Thoracic aorta (tissue), 2 donors: ENCODE data around the gene CKAP2L. TPM values are rescaled to one million over a fixed set of nuclear protein-coding genes. Genes with fewer than 3 reads are reported as not detected.

ENCODE experiments used
- ATAC-seq: fragments of 150-250 bp; one replicate; pipeline ENCODE4 v1.8.0; 2017; ENCODE audit warnings: low read depth; ENCODE audit not compliant: insufficient number of reproducible peaks, low FRiP score
- DNase-seq: peaks from one replicate; pipeline ENCODE4 v3.0.0-alpha.2; 2020; ENCODE audit warnings: low spot score
- H3K27ac ChIP-seq, 2 donors: fragments of 200-600 bp; sonication (generic); 1 replicate in 1 of 2; 2 replicates in 1 of 2; pipeline ENCODE4 v1.5.1; 2016; ENCODE audit warnings: mild to moderate bottlenecking in 2 of 2, moderate library complexity in 2 of 2
- H3K27me3 ChIP-seq: fragments of 200-600 bp; sonication (generic); replicated peaks from 2 replicates; pipeline ENCODE4 v1.6.0; 2016; ENCODE audit warnings: mild to moderate bottlenecking; ENCODE audit not compliant: insufficient read depth
- H3K36me3 ChIP-seq: fragments of 200-600 bp; sonication (generic); one replicate; pipeline ENCODE4 v1.5.1; 2016
- H3K4me1 ChIP-seq, 2 donors: fragments of 200-600 bp; sonication (generic); 1 replicate in 1 of 2; 2 replicates in 1 of 2; pipeline versions ENCODE4 v1.5.1 to v1.6.0; 2016; ENCODE audit warnings: low read depth in 2 of 2, mild to moderate bottlenecking in 1 of 2; ENCODE audit not compliant: control insufficient read depth in 1 of 2
- H3K4me3 ChIP-seq: fragments of 200-600 bp; sonication (generic); 2 replicates; pipeline ENCODE4 v1.5.1; 2016; ENCODE audit warnings: mild to moderate bottlenecking
- H3K9me3 ChIP-seq: fragments of 200-600 bp; sonication (generic); 2 replicates; pipeline ENCODE4 v1.5.1; 2016
- CTCF ChIP-seq: fragments of 200-600 bp; sonication (generic); IDR thresholded peaks from one replicate; pipeline ENCODE4 v1.5.1; 2019; ENCODE audit warnings: antibody characterized with exemption
- total RNA-seq, 2 donors: library from RNA; depleted of rRNA; stranded (reverse); fragments of >200 nt; gene quantifications; one replicate each; pipeline versions ENCODE4 v1.1.0 to v1.2.3, GENCODE V29; 2016

Gene CKAP2L
- total RNA-seq, 2 donors from 2014 or later = 1.3 TPM; not detected in 1

DNA sequence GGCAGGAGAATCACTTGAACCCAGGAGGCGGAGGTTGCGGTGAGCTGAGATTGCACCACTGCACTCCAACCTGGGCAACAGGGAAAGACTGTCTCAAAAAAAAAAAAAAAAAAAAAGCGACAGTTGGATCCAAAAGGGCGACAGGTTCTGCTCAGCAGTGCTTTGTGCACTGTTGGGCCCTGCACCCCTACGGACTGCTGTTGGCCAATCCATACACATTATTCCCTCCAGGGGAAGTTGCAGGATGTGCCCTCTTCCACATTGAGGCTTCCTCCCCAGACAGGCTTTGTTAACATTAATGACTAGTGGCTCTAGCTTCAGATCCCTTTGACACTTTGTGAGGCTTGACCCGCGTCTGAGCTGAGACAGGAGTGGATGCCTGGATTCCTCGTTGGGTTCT lies 34.2 kb downstream of the CKAP2L start:
- ATAC-seq = no peak
- no peak overlapping the region for H3K27ac ChIP-seq

GRCh38 chr2:112728378-112729175 lies 35.8 kb downstream of the CKAP2L start:
- no peaks in the 10 kb centered on the region for H3K9me3 ChIP-seq
- no peak overlapping the region for H3K4me3 ChIP-seq
- DNase-seq (no peak), ATAC-seq (no peak)
- no peak overlapping the region for H3K27ac ChIP-seq
- H3K27me3 ChIP-seq = no peaks in the 10 kb centered on the region
- H3K36me3 ChIP-seq = no peaks in the 10 kb centered on the region
- H3K4me1 ChIP-seq = peaks cover 0 to 6% of the 10 kb centered on the region in 2 donors
- TF ChIP-seq CTCF = no peak

More for the DNA sequence above, 34.2 kb downstream of the CKAP2L start:
- Histone ChIP-seq H3K4me3 (no peak overlapping the region), H3K4me1 (peaks cover 0 to 6% of the 10 kb centered on the region in 2 donors), H3K27me3 (no peaks in the 10 kb centered on the region), H3K9me3 (no peaks in the 10 kb centered on the region), H3K36me3 (no peaks in the 10 kb centered on the region)
- DNase-seq = no peak
- no peak for TF ChIP-seq CTCF

DNA sequence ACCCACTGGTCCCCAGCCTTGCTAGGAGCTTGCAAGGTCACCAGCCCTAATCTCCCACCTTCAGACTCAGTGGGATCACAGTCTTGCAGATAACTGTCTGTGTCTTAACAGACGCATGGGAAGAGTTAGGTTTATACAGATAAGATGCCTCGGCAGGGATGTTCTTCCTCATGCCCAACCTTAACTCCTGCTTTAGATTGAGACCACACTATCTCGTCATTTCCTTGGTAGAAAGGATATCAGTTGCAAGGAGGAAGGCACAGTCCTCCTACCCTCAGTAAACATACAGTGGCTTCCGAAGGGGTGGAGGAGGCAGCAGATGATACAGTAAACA lies 36.4 kb downstream of the CKAP2L start:
- ATAC-seq (no peak), DNase-seq (no peak)
- Histone ChIP-seq H3K4me1 (peaks cover 0 to 6% of the 10 kb centered on the region in 2 donors), H3K9me3 (no peaks in the 10 kb centered on the region), H3K27ac (no peak overlapping the region), H3K27me3 (no peaks in the 10 kb centered on the region), H3K36me3 (no peaks in the 10 kb centered on the region), H3K4me3 (no peak overlapping the region)
- no peak for TF ChIP-seq CTCF

GRCh38 chr2:112727276-112728028 lies 37.0 kb downstream of the CKAP2L start:
- Histone ChIP-seq H3K27ac (no peak overlapping the region), H3K36me3 (no peaks in the 10 kb centered on the region), H3K9me3 (no peaks in the 10 kb centered on the region), H3K4me3 (no peak overlapping the region), H3K4me1 (peaks cover 0 to 6% of the 10 kb centered on the region in 2 donors), H3K27me3 (no peaks in the 10 kb centered on the region)
- DNase-seq (no peak), ATAC-seq (no peak)
- TF ChIP-seq CTCF = no peak

GRCh38 chr2:112726487-112727190 lies 37.8 kb downstream of the CKAP2L start:
- H3K4me3 ChIP-seq = no peak overlapping the region
- no peaks in the 10 kb centered on the region for H3K9me3 ChIP-seq
- H3K4me1 ChIP-seq = peaks cover 0 to 6% of the 10 kb centered on the region in 2 donors
- DNase-seq (peak; percentile 46), ATAC-seq (peak; percentile 72)
- TF ChIP-seq CTCF = peak; percentile 87
- H3K27ac ChIP-seq = no peak overlapping the region
- H3K27me3 ChIP-seq = no peaks in the 10 kb centered on the region
- no peaks in the 10 kb centered on the region for H3K36me3 ChIP-seq
